Thoracic aorta (tissue), 2 donors: ENCODE measurements around the gene ARHGAP25. TPM values are rescaled to one million over a fixed set of nuclear protein-coding genes. Genes with fewer than 3 reads are reported as not detected.

ENCODE experiments used
- ATAC-seq: fragments of 150-250 bp; one replicate; pipeline ENCODE4 v1.8.0; 2017; ENCODE audit warnings: low read depth; ENCODE audit not compliant: insufficient number of reproducible peaks, low FRiP score
- DNase-seq: peaks from one replicate; pipeline ENCODE4 v3.0.0-alpha.2; 2020; ENCODE audit warnings: low spot score
- H3K27ac ChIP-seq, 2 donors: fragments of 200-600 bp; sonication (generic); 1 replicate in 1 of 2; 2 replicates in 1 of 2; pipeline ENCODE4 v1.5.1; 2016; ENCODE audit warnings: mild to moderate bottlenecking in 2 of 2, moderate library complexity in 2 of 2
- H3K27me3 ChIP-seq: fragments of 200-600 bp; sonication (generic); replicated peaks from 2 replicates; pipeline ENCODE4 v1.6.0; 2016; ENCODE audit warnings: mild to moderate bottlenecking; ENCODE audit not compliant: insufficient read depth
- H3K36me3 ChIP-seq: fragments of 200-600 bp; sonication (generic); one replicate; pipeline ENCODE4 v1.5.1; 2016
- H3K4me1 ChIP-seq, 2 donors: fragments of 200-600 bp; sonication (generic); 1 replicate in 1 of 2; 2 replicates in 1 of 2; pipeline versions ENCODE4 v1.5.1 to v1.6.0; 2016; ENCODE audit warnings: low read depth in 2 of 2, mild to moderate bottlenecking in 1 of 2; ENCODE audit not compliant: control insufficient read depth in 1 of 2
- H3K4me3 ChIP-seq: fragments of 200-600 bp; sonication (generic); 2 replicates; pipeline ENCODE4 v1.5.1; 2016; ENCODE audit warnings: mild to moderate bottlenecking
- H3K9me3 ChIP-seq: fragments of 200-600 bp; sonication (generic); 2 replicates; pipeline ENCODE4 v1.5.1; 2016
- total RNA-seq, 2 donors: library from RNA; depleted of rRNA; stranded (reverse); fragments of >200 nt; gene quantifications; one replicate each; pipeline versions ENCODE4 v1.1.0 to v1.2.3, GENCODE V29; 2016
- TF ChIP-seq, protein P1 (sequence below): fragments of 200-600 bp; sonication (generic); IDR thresholded peaks from one replicate; pipeline ENCODE4 v1.5.1; 2019; ENCODE audit warnings: antibody characterized with exemption

Gene ARHGAP25
- total RNA-seq, 2 donors from 2014 or later: 10.8 to 14.5 TPM

DNA sequence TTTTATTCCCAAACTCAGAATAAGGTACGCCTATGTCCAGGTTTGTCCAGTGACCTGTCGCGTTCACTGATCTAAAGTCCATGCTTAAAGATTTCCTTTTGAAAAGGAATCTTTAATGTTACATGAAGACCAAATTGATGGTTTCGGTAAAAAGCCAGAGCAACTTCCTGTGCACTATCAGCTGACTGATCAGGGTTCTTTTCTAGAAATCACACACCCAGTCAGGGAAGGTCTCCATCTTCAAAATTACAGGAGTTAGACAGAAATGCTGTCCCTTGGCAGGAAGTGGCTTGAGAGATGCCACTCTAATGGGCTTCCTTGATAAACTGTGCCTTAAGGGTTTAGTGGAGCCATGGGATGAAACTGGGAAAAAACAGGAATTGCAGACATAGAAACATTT lies 14.7 kb upstream of the ARHGAP25 start:
- no peak for DNase-seq
- Histone ChIP-seq H3K27me3 (no peaks in the 10 kb centered on the region), H3K4me1 (peaks cover 0 to 3% of the 10 kb centered on the region in 2 donors), H3K36me3 (no peaks in the 10 kb centered on the region), H3K27ac (no peak overlapping the region), H3K9me3 (no peaks in the 10 kb centered on the region), H3K4me3 (no peak overlapping the region)
- TF ChIP-seq, protein P1, sequence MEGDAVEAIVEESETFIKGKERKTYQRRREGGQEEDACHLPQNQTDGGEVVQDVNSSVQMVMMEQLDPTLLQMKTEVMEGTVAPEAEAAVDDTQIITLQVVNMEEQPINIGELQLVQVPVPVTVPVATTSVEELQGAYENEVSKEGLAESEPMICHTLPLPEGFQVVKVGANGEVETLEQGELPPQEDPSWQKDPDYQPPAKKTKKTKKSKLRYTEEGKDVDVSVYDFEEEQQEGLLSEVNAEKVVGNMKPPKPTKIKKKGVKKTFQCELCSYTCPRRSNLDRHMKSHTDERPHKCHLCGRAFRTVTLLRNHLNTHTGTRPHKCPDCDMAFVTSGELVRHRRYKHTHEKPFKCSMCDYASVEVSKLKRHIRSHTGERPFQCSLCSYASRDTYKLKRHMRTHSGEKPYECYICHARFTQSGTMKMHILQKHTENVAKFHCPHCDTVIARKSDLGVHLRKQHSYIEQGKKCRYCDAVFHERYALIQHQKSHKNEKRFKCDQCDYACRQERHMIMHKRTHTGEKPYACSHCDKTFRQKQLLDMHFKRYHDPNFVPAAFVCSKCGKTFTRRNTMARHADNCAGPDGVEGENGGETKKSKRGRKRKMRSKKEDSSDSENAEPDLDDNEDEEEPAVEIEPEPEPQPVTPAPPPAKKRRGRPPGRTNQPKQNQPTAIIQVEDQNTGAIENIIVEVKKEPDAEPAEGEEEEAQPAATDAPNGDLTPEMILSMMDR: no peak
- ATAC-seq: no peak

- no peaks in the 10 kb centered on the region for H3K27me3 ChIP-seq
- H3K4me1 ChIP-seq: no peaks in the 10 kb centered on the region
- DNase-seq: no peak
- no peak overlapping the region for H3K4me3 ChIP-seq
- no peak for ATAC-seq
- H3K27ac ChIP-seq: no peak overlapping the region
- TF ChIP-seq, protein P1: no peak
- H3K36me3 ChIP-seq: no peaks in the 10 kb centered on the region
- H3K9me3 ChIP-seq: no peaks in the 10 kb centered on the region
These were observed 13.9 kb upstream of the ARHGAP25 start for GRCh38 chr2:68720665-68721064.

DNA sequence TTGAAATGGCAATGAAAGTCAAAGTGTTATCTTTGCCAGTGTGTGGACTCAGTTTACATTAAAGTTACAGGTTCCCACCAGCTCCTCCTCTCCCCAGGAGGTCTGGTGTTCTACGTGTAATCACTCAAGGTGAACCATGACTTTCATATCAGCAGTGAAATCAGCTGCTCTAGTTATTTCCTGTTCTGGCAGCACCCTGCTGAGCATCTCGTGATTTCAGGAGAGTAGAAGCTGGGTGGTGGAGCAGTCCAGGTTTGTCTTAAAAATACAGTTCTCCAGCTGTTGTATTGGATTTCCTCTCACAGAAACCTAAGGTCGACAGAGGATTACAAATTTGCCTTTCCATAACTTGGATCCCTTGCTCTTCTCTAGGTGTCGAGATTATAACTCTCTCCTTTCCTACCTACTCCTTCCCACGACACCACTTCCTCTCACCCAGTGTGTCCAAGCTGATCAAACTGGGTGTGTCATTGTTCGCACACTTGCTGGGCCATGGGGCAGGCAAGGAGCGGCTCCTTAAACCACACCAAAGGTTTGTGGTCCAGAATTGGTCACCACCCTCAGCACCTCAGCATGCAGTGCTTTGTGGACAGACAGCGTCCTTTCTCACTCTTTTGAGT lies 13.0 kb upstream of the ARHGAP25 start:
- no peaks in the 10 kb centered on the region for H3K27me3 ChIP-seq
- no peak overlapping the region for H3K27ac ChIP-seq
- no peaks in the 10 kb centered on the region for H3K36me3 ChIP-seq
- no peaks in the 10 kb centered on the region for H3K4me1 ChIP-seq
- DNase-seq (no peak), ATAC-seq (no peak)
- H3K4me3 ChIP-seq: no peak overlapping the region
- no peaks in the 10 kb centered on the region for H3K9me3 ChIP-seq
- TF ChIP-seq, protein P1: no peak

DNA sequence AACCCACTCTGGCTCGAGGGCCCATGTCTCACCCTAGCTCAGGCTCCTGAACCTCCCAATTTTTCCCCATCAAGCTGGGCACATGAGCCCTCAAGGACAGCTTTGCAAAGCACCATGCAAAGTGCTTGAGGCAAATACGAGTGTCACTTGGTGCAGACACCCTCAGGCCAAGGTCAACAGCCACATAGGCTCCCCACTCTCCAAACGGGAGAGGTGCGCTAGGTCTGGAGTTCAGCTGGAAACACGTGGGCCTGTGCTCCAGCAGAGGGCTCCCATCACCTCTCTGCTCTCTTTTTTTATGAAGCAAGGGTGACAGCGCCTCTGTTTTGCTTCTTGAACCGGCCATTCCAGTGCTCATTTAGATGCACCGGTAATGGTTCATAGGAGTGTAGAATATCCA lies 11.9 kb upstream of the ARHGAP25 start:
- no peaks in the 10 kb centered on the region for H3K27me3 ChIP-seq
- no peaks in the 10 kb centered on the region for H3K4me1 ChIP-seq
- no peaks in the 10 kb centered on the region for H3K9me3 ChIP-seq
- no peaks in the 10 kb centered on the region for H3K36me3 ChIP-seq
- DNase-seq: no peak
- no peak overlapping the region for H3K4me3 ChIP-seq
- no peak overlapping the region for H3K27ac ChIP-seq
- ATAC-seq: no peak
- TF ChIP-seq, protein P1: no peak

DNA sequence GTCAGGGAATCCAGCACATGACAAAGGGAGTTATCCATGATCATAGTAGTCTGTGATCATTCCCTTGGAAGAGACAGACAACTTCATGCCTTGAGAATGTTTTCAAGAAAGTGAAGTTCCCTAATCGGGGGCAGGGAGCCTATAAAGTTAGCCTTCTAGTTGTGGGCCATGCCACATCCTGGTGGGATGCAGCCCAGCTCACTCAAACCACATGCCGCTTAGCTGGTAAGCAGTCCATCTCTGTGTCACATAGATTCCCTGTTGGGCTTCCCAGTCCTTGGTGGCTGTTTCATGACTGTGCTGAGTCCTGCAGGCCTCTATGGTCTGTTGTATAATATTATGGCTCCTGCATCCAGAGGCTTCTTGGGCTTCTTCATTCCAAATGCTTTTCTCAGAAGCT lies 11.4 kb upstream of the ARHGAP25 start:
- no peak for DNase-seq
- Histone ChIP-seq H3K4me3 (no peak overlapping the region), H3K27me3 (no peaks in the 10 kb centered on the region), H3K36me3 (no peaks in the 10 kb centered on the region), H3K9me3 (no peaks in the 10 kb centered on the region), H3K4me1 (no peaks in the 10 kb centered on the region), H3K27ac (no peak overlapping the region)
- ATAC-seq: no peak
- TF ChIP-seq, protein P1: no peak
